Choroid plexus epithelial cell (primary cell): ENCODE results near the gene C1orf21.

ENCODE experiments used
- DNase-seq: peaks from one replicate; pipeline ENCODE4 v3.0.0-alpha.2; 2010; ENCODE audit warnings: low read depth
- H3K4me3 ChIP-seq: 2 replicates; pipeline ENCODE4 v1.5.1; 2011; ENCODE audit warnings: low read depth, mild to moderate bottlenecking, control low read depth, low read length, moderate library complexity
- TF ChIP-seq, protein P1 (sequence below): conservative IDR thresholded peaks from 2 replicates; pipeline ENCODE4 v1.5.1; 2011; ENCODE audit warnings: low read depth, mild to moderate bottlenecking, control low read depth, inconsistent platforms, low read length, moderate library complexity

C1orf21 gene

DNA sequence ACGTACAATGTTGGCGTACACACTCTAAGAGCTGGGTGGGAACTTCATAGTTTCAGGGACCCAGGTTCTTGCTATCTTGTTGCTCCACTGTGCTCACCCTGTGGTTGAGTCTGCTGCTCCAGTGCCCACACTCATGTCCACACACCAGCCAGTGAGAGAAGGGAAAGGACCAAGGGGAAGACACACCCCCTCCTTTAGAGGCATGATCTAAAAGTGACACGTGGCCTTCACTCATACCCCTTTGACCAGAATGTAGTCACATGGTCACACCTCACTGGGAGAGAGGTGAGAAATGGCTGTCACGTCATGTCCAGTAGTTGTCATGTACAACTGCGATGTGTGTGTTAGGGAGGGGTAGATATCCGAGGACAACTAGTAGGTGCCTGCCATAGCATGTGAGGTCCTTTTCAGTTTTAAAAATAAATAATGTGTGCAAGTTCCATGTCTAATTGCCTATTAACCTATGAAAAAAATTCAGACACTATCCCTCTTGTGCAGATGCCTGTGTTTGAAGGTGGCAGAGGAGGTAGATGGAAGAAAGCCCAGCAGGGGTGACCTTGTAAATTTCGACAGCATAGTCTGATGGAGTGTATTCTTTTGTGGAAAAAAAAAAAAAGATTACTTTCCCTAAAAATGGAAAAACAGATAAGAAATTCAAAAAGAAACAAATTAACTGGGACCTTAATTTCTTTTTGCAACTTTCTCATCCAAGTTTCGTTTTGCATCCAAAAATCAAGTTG is 149.6 kb downstream of the C1orf21 start:
- TF ChIP-seq, protein P1, sequence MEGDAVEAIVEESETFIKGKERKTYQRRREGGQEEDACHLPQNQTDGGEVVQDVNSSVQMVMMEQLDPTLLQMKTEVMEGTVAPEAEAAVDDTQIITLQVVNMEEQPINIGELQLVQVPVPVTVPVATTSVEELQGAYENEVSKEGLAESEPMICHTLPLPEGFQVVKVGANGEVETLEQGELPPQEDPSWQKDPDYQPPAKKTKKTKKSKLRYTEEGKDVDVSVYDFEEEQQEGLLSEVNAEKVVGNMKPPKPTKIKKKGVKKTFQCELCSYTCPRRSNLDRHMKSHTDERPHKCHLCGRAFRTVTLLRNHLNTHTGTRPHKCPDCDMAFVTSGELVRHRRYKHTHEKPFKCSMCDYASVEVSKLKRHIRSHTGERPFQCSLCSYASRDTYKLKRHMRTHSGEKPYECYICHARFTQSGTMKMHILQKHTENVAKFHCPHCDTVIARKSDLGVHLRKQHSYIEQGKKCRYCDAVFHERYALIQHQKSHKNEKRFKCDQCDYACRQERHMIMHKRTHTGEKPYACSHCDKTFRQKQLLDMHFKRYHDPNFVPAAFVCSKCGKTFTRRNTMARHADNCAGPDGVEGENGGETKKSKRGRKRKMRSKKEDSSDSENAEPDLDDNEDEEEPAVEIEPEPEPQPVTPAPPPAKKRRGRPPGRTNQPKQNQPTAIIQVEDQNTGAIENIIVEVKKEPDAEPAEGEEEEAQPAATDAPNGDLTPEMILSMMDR: no peak
- H3K4me3 ChIP-seq: no peak overlapping the region
- DNase-seq: no peak

DNA sequence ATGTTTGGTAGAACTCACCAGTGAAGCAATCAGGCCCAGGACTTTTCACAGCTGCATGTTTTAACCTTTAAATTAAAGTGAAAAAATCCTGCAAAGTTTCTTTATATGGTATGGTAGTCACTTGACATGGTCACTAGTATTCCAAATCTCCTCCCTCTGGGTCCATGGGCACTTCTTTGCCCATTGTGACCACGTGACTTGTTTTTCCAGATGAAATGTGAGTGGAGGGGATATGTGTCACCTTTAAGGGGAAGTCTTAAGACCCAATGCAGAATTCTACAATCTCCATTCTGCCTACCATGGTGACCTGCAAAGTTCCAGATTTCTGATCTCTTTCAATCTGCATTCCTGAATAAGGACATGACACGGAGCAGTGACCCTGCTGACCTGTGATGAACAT is 152.8 kb downstream of the C1orf21 start:
- DNase-seq: no peak
- H3K4me3 ChIP-seq: no peak overlapping the region
- TF ChIP-seq, protein P1: no peak

DNA sequence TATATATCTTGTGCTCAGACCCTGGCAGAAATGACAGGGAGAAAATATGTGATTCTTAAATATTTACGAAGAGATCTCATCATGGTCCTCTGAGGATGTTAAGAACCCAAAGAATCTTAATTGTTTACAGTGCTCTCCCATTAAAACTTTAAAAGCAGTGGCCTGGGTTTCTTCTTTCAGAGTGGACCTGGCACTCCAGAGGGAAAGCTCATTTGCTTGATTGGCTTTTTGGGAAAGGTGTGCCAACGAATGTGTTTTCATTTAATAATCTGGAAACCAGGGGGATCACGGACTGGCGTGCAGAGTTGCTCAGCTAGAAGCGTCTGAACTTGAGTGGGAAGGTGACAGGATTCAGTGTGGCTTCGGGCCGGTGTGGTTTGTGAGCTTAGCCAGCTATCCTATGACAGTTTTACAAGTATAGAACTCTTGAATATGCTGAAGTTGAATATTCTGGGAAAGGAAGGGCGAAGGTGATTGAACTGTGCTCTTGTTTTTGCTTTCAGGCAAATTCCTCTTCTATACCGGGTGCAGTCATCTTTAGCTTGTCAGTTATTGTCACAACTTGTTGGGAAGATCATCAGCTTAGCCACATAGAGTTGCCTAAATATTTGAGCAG is 154.8 kb downstream of the C1orf21 start:
- H3K4me3 ChIP-seq: no peak overlapping the region
- TF ChIP-seq, protein P1: no peak
- no peak for DNase-seq

DNA sequence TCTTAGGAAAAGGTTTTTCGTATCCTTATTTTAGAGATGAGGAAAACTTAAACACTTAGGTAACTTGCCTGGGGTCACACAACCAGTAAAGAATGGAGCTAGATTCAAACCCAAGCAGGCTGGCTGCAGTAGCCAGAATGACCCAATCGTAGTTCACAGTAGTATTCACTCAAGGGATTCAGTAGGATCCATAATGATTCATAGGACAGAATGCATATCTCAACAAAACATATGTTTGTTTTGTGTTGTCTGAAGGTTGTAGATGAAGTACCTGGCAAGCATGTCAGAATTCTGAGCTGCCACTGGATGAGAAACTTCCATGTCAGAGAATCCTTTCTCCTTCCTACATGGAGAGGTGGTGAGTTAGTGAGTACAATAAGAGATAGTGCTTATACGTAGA is 155.5 kb downstream of the C1orf21 start:
- H3K4me3 ChIP-seq: no peak overlapping the region
- no peak for DNase-seq
- TF ChIP-seq, protein P1: no peak

DNA sequence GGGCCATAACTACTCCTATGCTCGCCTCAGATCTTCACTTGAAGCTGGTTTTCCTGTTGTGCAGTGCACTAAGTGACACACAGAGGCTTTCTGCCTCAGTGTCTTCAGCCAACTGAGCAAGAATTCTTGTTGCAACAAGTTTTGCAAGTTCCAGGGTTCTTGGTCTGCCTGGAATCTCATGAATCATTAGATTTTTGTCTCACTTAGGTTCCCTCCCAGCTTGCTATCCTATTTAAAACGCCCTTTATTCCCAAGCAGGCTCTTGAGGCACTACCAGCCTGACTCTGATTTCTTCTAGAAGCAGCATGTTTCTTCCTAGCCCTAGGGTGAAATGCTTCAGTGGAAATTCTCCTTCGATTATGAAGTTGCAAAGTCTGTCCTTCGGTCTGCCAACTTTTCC is 158.8 kb downstream of the C1orf21 start:
- TF ChIP-seq, protein P1: no peak
- no peak overlapping the region for H3K4me3 ChIP-seq
- DNase-seq: peak; percentile 36

DNA sequence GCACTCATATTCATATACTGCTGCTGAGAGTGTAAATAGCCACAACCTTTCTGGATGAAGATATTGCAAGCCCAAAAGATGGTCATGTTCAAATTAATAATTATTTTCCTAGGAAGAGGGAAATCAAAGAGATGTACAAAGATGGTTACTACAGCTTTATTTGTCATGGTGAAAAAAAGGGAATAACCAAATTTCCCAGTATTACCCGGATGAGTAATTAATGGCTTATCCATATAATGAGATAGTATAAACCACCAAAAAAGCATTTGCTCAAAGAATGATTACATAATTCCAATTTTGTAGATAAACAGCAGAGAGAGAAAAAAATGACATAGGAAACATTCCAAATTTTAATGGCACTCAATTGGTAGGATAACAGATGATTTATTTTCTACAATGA is 165.6 kb downstream of the C1orf21 start:
- TF ChIP-seq, protein P1: no peak
- H3K4me3 ChIP-seq: no peak overlapping the region
- DNase-seq: no peak

DNA sequence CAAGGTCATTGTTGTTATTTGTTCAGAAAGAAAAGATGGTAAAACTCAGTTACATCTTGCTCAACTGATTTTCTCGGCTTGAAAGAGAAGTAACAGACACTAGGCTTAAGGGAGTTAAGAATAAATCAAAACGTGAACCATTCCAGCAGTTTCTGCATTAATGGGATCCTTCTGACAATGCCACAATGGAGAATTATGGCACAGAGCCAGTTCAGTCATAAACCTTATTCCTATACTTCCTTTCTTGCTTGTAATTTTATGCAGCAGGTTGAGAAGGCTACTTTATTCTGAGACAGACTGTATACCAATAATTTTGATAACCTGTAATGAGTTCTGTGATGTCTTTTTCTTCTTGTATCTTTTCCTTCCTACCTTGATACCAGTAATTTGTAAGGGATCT is 167.0 kb downstream of the C1orf21 start:
- DNase-seq: no peak
- TF ChIP-seq, protein P1: no peak
- no peak overlapping the region for H3K4me3 ChIP-seq
